ENCODE results near the gene INO80E. TPM values are rescaled to one million over a fixed set of nuclear protein-coding genes. Genes with fewer than 3 reads are reported as not detected.

The INO80E gene
- total and polyA plus RNA-seq, 10 donors = 47.9 to 93.3 (median 71.7) TPM

DNA sequence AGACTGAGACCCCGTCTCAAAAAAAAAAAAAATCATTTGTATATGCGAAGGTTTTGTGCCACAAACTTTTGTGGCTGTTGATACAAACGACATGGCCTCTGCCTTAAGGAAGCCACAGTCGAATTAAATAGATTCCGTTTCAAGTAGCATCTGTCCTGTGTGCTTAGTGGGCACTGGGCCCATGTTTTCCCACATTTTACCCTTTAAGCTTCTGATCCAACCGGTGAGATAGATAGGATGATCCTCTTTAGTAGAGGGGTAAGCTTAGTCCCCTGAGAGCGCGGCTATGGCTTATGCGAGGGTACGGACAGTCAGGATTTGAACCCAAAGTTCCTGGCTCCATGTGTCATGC lies 34.9 kb upstream of the INO80E start:
- intact Hi-C loops (cut with DNase I; ENCODE audit: low total_unique reads) = loop anchor here (5.0 kb wide), 1 partner anchor 41 kb away; no protein-coding TSS in a partner anchor

GRCh38 chr16:29961479-29962343 lies 34.3 kb upstream of the INO80E start, which contains the start of gene TMEM219:
TSS of gene TMEM219 (plus strand) at chr16:29962079. CDS start at chr16:29963144, 1,065 bp downstream.
- intact Hi-C loops (cut with DNase I; ENCODE audit: low total_unique reads) = loop anchor here (5.0 kb wide), 1 partner anchor 41 kb away; no protein-coding TSS in a partner anchor
- 0 to 1% (median 0%) methylated on average over 26 to 75 of the region's 75 CpGs for WGBS, 5 donors
- peaks cover 0 to 32% (median 2%) of the 10 kb centered on the region in 6 donors for H3K36me3 ChIP-seq
- peak within 1 kb of the TSS; percentile 76 to 97 (median 94) for H3K27ac ChIP-seq
- TF ChIP-seq, protein P1, sequence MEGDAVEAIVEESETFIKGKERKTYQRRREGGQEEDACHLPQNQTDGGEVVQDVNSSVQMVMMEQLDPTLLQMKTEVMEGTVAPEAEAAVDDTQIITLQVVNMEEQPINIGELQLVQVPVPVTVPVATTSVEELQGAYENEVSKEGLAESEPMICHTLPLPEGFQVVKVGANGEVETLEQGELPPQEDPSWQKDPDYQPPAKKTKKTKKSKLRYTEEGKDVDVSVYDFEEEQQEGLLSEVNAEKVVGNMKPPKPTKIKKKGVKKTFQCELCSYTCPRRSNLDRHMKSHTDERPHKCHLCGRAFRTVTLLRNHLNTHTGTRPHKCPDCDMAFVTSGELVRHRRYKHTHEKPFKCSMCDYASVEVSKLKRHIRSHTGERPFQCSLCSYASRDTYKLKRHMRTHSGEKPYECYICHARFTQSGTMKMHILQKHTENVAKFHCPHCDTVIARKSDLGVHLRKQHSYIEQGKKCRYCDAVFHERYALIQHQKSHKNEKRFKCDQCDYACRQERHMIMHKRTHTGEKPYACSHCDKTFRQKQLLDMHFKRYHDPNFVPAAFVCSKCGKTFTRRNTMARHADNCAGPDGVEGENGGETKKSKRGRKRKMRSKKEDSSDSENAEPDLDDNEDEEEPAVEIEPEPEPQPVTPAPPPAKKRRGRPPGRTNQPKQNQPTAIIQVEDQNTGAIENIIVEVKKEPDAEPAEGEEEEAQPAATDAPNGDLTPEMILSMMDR (IDR thresholded peaks at IDR 0.05 in 8 of 11, conservative IDR thresholded peaks at IDR 0.05 in 3 of 11) = peak; percentile 50 to 83 (median 75)
- peak in 1 of 3 donors; percentile 30 for TF ChIP-seq POLR2A (IDR thresholded peaks at IDR 0.05)
- TF ChIP-seq POLR2AphosphoS5 (IDR thresholded peaks at IDR 0.05) = peak; percentile 89 to 92 (median 91)
- no peaks in the 10 kb centered on the region for H3K9me3 ChIP-seq
- DNase-seq = peak; percentile 97
- no peaks in the 10 kb centered on the region for H3K27me3 ChIP-seq (replicated peaks in 1 of 7)
- peaks cover 9 to 48% (median 27%) of the 10 kb centered on the region in 6 donors for H3K4me1 ChIP-seq
- H3K4me3 ChIP-seq = peak within 1 kb of the TSS; percentile 52 to 92 (median 71)

More for the DNA sequence above, 34.9 kb upstream of the INO80E start:
- Histone ChIP-seq H3K36me3 (peaks cover 0 to 31% (median 1%) of the 10 kb centered on the region in 6 donors), H3K27me3 (replicated peaks in 1 of 7) (no peaks in the 10 kb centered on the region), H3K9me3 (no peaks in the 10 kb centered on the region), H3K4me3 (peak overlapping the region in 7 of 8 donors; percentile 66 to 92 (median 72)), H3K27ac (peak overlapping the region; percentile 76 to 97 (median 94)), H3K4me1 (peaks cover 9 to 48% (median 27%) of the 10 kb centered on the region in 6 donors)
- 61 to 75% (median 70%) methylated on average over 10 of the region's 10 CpGs for WGBS, 5 donors
- no peak for TF ChIP-seq POLR2AphosphoS5 (IDR thresholded peaks at IDR 0.05)
- no peak for TF ChIP-seq POLR2A (IDR thresholded peaks at IDR 0.05)
- TF ChIP-seq, protein P1 (IDR thresholded peaks at IDR 0.05 in 8 of 11, conservative IDR thresholded peaks at IDR 0.05 in 3 of 11) = no peak
- DNase-seq = no peak

- 6 to 9% (median 7%) methylated on average over 18 of the region's 18 CpGs for WGBS, 5 donors
Measured at GRCh38 chr16:29962344-29962994, 33.6 kb upstream of the INO80E start.

More at GRCh38 chr16:29962344-29962994, 33.6 kb upstream of the INO80E start:
- peaks cover 9 to 48% (median 27%) of the 10 kb centered on the region in 6 donors for H3K4me1 ChIP-seq
- TF ChIP-seq POLR2A (IDR thresholded peaks at IDR 0.05) (no peak), POLR2AphosphoS5 (IDR thresholded peaks at IDR 0.05) (no peak)
- TF ChIP-seq, protein P1 (IDR thresholded peaks at IDR 0.05 in 8 of 11, conservative IDR thresholded peaks at IDR 0.05 in 3 of 11) = no peak
- H3K27ac ChIP-seq = peak overlapping the region; percentile 76 to 97 (median 94)
- no peaks in the 10 kb centered on the region for H3K9me3 ChIP-seq
- DNase-seq = no peak
- peak overlapping the region; percentile 52 to 92 (median 71) for H3K4me3 ChIP-seq
- H3K36me3 ChIP-seq = peaks cover 0 to 38% (median 2%) of the 10 kb centered on the region in 6 donors
- no peaks in the 10 kb centered on the region for H3K27me3 ChIP-seq (replicated peaks in 1 of 7)
- intact Hi-C loops (cut with DNase I; ENCODE audit: low total_unique reads) = loop anchor here (5.0 kb wide), 1 partner anchor 40 kb away; no protein-coding TSS in a partner anchor
